Activated T-cell treated with anti-CD3 and anti-CD28 coated beads, Interleukin-2, amount 50 U/mL, for 24 hours (primary cell): ENCODE results near the gene GTF3C1.

Source experiments
- DNase-seq: peaks from one replicate; pipeline ENCODE4 v3.0.0-alpha.2; 2020
- H3K27ac Mint-ChIP-seq: 2 replicates; pipeline ENCODE4 v1.8.0; 2020; ENCODE audit warnings: mild to moderate bottlenecking, mixed read lengths
- H3K27me3 Mint-ChIP-seq: 2 replicates; pipeline ENCODE4 v1.8.0; 2020; ENCODE audit warnings: mixed read lengths
- H3K36me3 Mint-ChIP-seq: 2 replicates; pipeline ENCODE4 v1.8.0; 2020; ENCODE audit warnings: low read depth, mixed read lengths
- H3K4me1 Mint-ChIP-seq: 2 replicates; pipeline ENCODE4 v1.8.0; 2020; ENCODE audit warnings: low read depth, mixed read lengths
- H3K4me3 Mint-ChIP-seq: 2 replicates; pipeline ENCODE4 v1.8.0; 2020; ENCODE audit warnings: mild to moderate bottlenecking, moderate library complexity, mixed read lengths
- H3K9me3 Mint-ChIP-seq: 2 replicates; pipeline ENCODE4 v1.8.0; 2020; ENCODE audit warnings: mixed read lengths

Gene GTF3C1

GRCh38 chr16:27498031-27498825, 51.5 kb downstream of the GTF3C1 start:
- Mint-ChIP-seq H3K9me3 (no peaks in the 10 kb centered on the region), H3K4me1 (no peaks in the 10 kb centered on the region), H3K4me3 (no peak overlapping the region), H3K27me3 (no peaks in the 10 kb centered on the region), H3K36me3 (peaks cover 95% of the 10 kb centered on the region), H3K27ac (no peak overlapping the region)
- no peak for DNase-seq

- Mint-ChIP-seq H3K27ac (no peak overlapping the region), H3K36me3 (peaks cover 95% of the 10 kb centered on the region), H3K9me3 (no peaks in the 10 kb centered on the region), H3K4me3 (no peak overlapping the region), H3K4me1 (no peaks in the 10 kb centered on the region), H3K27me3 (no peaks in the 10 kb centered on the region)
- DNase-seq = no peak
These were observed 54.5 kb downstream of the GTF3C1 start for GRCh38 chr16:27495191-27495590.

GRCh38 chr16:27492588-27492979, 57.1 kb downstream of the GTF3C1 start:
- Mint-ChIP-seq H3K36me3 (peaks cover 99% of the 10 kb centered on the region), H3K27ac (no peak overlapping the region), H3K4me3 (no peak overlapping the region), H3K9me3 (no peaks in the 10 kb centered on the region), H3K27me3 (no peaks in the 10 kb centered on the region), H3K4me1 (no peaks in the 10 kb centered on the region)
- DNase-seq = no peak

GRCh38 chr16:27491894-27492587, 57.7 kb downstream of the GTF3C1 start:
- no peak for DNase-seq
- H3K4me3 Mint-ChIP-seq = no peak overlapping the region
- peaks cover 99% of the 10 kb centered on the region for H3K36me3 Mint-ChIP-seq
- no peaks in the 10 kb centered on the region for H3K4me1 Mint-ChIP-seq
- no peaks in the 10 kb centered on the region for H3K27me3 Mint-ChIP-seq
- no peak overlapping the region for H3K27ac Mint-ChIP-seq
- no peaks in the 10 kb centered on the region for H3K9me3 Mint-ChIP-seq

- Mint-ChIP-seq H3K4me3 (no peak overlapping the region), H3K27ac (no peak overlapping the region), H3K36me3 (peaks cover 99% of the 10 kb centered on the region), H3K27me3 (no peaks in the 10 kb centered on the region), H3K9me3 (no peaks in the 10 kb centered on the region), H3K4me1 (no peaks in the 10 kb centered on the region)
- DNase-seq = no peak
These were observed 59.8 kb downstream of the GTF3C1 start for GRCh38 chr16:27489906-27490305.

GRCh38 chr16:27489421-27489820, 60.3 kb downstream of the GTF3C1 start:
- Mint-ChIP-seq H3K36me3 (peaks cover 99% of the 10 kb centered on the region), H3K9me3 (no peaks in the 10 kb centered on the region), H3K4me3 (no peak overlapping the region), H3K27me3 (no peaks in the 10 kb centered on the region), H3K4me1 (no peaks in the 10 kb centered on the region), H3K27ac (no peak overlapping the region)
- no peak for DNase-seq

GRCh38 chr16:27486760-27487159, 63.0 kb downstream of the GTF3C1 start:
- Mint-ChIP-seq H3K36me3 (peaks cover 100% of the 10 kb centered on the region), H3K4me3 (no peak overlapping the region), H3K27me3 (no peaks in the 10 kb centered on the region), H3K27ac (no peak overlapping the region), H3K9me3 (no peaks in the 10 kb centered on the region), H3K4me1 (no peaks in the 10 kb centered on the region)
- DNase-seq = no peak

- Mint-ChIP-seq H3K27ac (no peak overlapping the region), H3K4me1 (no peaks in the 10 kb centered on the region), H3K36me3 (peaks cover 100% of the 10 kb centered on the region)
These were observed 63.4 kb downstream of the GTF3C1 start for GRCh38 chr16:27486344-27486743.

GRCh38 chr16:27485811-27486210, 63.9 kb downstream of the GTF3C1 start:
- DNase-seq = no peak
- H3K4me3 Mint-ChIP-seq = no peak overlapping the region
- no peaks in the 10 kb centered on the region for H3K27me3 Mint-ChIP-seq
- no peaks in the 10 kb centered on the region for H3K4me1 Mint-ChIP-seq
- H3K27ac Mint-ChIP-seq = no peak overlapping the region
- no peaks in the 10 kb centered on the region for H3K9me3 Mint-ChIP-seq
- H3K36me3 Mint-ChIP-seq = peaks cover 100% of the 10 kb centered on the region

More at GRCh38 chr16:27486344-27486743, 63.4 kb downstream of the GTF3C1 start:
- no peak overlapping the region for H3K4me3 Mint-ChIP-seq
- DNase-seq = no peak
- no peaks in the 10 kb centered on the region for H3K27me3 Mint-ChIP-seq
- no peaks in the 10 kb centered on the region for H3K9me3 Mint-ChIP-seq

- no peaks in the 10 kb centered on the region for H3K4me1 Mint-ChIP-seq
- no peaks in the 10 kb centered on the region for H3K27me3 Mint-ChIP-seq
- no peak overlapping the region for H3K27ac Mint-ChIP-seq
- H3K9me3 Mint-ChIP-seq = no peaks in the 10 kb centered on the region
- no peak for DNase-seq
- peaks cover 100% of the 10 kb centered on the region for H3K36me3 Mint-ChIP-seq
- H3K4me3 Mint-ChIP-seq = no peak overlapping the region
These were observed 64.6 kb downstream of the GTF3C1 start for GRCh38 chr16:27485126-27485525.

- Mint-ChIP-seq H3K9me3 (no peaks in the 10 kb centered on the region), H3K4me3 (no peak overlapping the region), H3K27me3 (no peaks in the 10 kb centered on the region), H3K4me1 (no peaks in the 10 kb centered on the region), H3K36me3 (peaks cover 98% of the 10 kb centered on the region), H3K27ac (peak overlapping the region; percentile 31)
- no peak for DNase-seq
These were observed 66.1 kb downstream of the GTF3C1 start for GRCh38 chr16:27483624-27484023.

GRCh38 chr16:27483088-27483437, 66.7 kb downstream of the GTF3C1 start:
- Mint-ChIP-seq H3K9me3 (no peaks in the 10 kb centered on the region), H3K27ac (no peak overlapping the region), H3K36me3 (peaks cover 98% of the 10 kb centered on the region), H3K27me3 (no peaks in the 10 kb centered on the region), H3K4me1 (no peaks in the 10 kb centered on the region), H3K4me3 (no peak overlapping the region)
- DNase-seq = no peak

- Mint-ChIP-seq H3K36me3 (peaks cover 98% of the 10 kb centered on the region), H3K4me1 (no peaks in the 10 kb centered on the region)
- no peak for DNase-seq
These were observed 67.2 kb downstream of the GTF3C1 start for GRCh38 chr16:27482397-27483087.

GRCh38 chr16:27481282-27481934, 68.3 kb downstream of the GTF3C1 start:
- H3K9me3 Mint-ChIP-seq = no peaks in the 10 kb centered on the region
- no peaks in the 10 kb centered on the region for H3K4me1 Mint-ChIP-seq
- no peaks in the 10 kb centered on the region for H3K27me3 Mint-ChIP-seq
- DNase-seq = no peak
- H3K36me3 Mint-ChIP-seq = peaks cover 98% of the 10 kb centered on the region
- H3K27ac Mint-ChIP-seq = no peak overlapping the region
- H3K4me3 Mint-ChIP-seq = no peak overlapping the region

More at GRCh38 chr16:27482397-27483087, 67.2 kb downstream of the GTF3C1 start:
- no peak overlapping the region for H3K27ac Mint-ChIP-seq
- no peaks in the 10 kb centered on the region for H3K9me3 Mint-ChIP-seq
- H3K4me3 Mint-ChIP-seq = no peak overlapping the region
- H3K27me3 Mint-ChIP-seq = no peaks in the 10 kb centered on the region
